ENCODE data around the gene KCNQ1. TPM values are rescaled to one million over a fixed set of nuclear protein-coding genes. Genes with fewer than 3 reads are reported as not detected.

The KCNQ1 gene
- total RNA-seq, 2 donors from 2014 or later: 4.4 to 25.3 TPM

- no peak for ATAC-seq (ENCODE audit: insufficient number of reproducible peaks, low FRiP score, low read depth)
- Histone ChIP-seq H3K27ac (no peak overlapping the region), H3K27me3 (replicated peaks; ENCODE audit: insufficient read depth) (no peaks in the 10 kb centered on the region), H3K4me3 (no peak overlapping the region), H3K4me1 (ENCODE audit: control insufficient read depth in 1 of 2, low read depth in 2 of 2) (no peaks in the 10 kb centered on the region), H3K9me3 (no peaks in the 10 kb centered on the region), H3K36me3 (no peaks in the 10 kb centered on the region)
- no peak for DNase-seq (ENCODE audit: low spot score)
- TF ChIP-seq CTCF (IDR thresholded peaks at IDR 0.05): no peak
Measured at GRCh38 chr11:2550606-2550970, 105.8 kb downstream of the KCNQ1 start.

GRCh38 chr11:2551131-2551530 lies 106.3 kb downstream of the KCNQ1 start:
- no peak for TF ChIP-seq CTCF (IDR thresholded peaks at IDR 0.05)
- DNase-seq (ENCODE audit: low spot score) (no peak), ATAC-seq (ENCODE audit: insufficient number of reproducible peaks, low FRiP score, low read depth) (no peak)
- Histone ChIP-seq H3K9me3 (no peaks in the 10 kb centered on the region), H3K36me3 (no peaks in the 10 kb centered on the region), H3K4me1 (ENCODE audit: control insufficient read depth in 1 of 2, low read depth in 2 of 2) (no peaks in the 10 kb centered on the region), H3K4me3 (no peak overlapping the region), H3K27me3 (replicated peaks; ENCODE audit: insufficient read depth) (no peaks in the 10 kb centered on the region), H3K27ac (no peak overlapping the region)

DNA sequence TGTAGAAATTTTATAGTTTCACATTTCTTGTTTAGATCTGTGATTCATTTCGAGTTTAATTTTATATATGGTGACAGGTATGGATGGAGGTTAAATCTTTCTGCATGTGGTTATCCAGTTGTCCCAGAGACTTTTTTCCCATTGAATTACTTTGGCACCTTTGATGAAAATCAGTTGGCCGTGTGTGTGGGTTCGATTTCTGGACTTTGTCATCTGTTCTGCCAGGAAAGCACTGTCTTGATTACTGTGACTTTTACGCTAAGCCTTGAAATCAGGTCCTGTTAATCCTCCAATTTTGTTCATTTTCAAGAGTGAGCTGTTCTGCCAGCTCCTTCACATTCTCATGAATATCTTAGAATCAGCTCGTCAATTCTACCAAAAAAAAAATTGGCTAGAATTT lies 107.4 kb downstream of the KCNQ1 start:
- ATAC-seq (ENCODE audit: insufficient number of reproducible peaks, low FRiP score, low read depth) (no peak), DNase-seq (ENCODE audit: low spot score) (no peak)
- TF ChIP-seq CTCF (IDR thresholded peaks at IDR 0.05): no peak
- H3K9me3 ChIP-seq: no peaks in the 10 kb centered on the region
- no peak overlapping the region for H3K4me3 ChIP-seq
- H3K4me1 ChIP-seq (ENCODE audit: control insufficient read depth in 1 of 2, low read depth in 2 of 2): no peaks in the 10 kb centered on the region
- no peak overlapping the region for H3K27ac ChIP-seq
- no peaks in the 10 kb centered on the region for H3K36me3 ChIP-seq
- H3K27me3 ChIP-seq (replicated peaks; ENCODE audit: insufficient read depth): no peaks in the 10 kb centered on the region

DNA sequence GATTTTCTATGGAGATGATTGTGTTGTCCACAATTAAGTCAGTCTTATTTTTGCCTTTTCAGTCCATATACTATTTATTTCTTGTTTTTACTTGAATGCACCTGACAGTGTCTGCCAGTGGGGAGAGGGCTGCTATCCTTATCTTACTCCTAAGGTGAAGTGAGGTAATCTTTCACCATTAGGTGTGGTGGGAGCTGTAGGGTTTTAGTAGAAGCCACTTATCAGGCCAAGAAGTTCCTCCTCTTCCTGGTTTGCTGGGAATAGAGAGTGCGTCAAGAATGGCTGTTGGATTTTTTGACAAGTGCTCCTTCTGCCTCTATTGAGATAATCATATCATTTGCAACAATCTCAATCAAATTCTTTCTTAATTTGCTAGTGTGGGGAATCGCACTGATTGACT lies 108.4 kb downstream of the KCNQ1 start:
- ATAC-seq (ENCODE audit: insufficient number of reproducible peaks, low FRiP score, low read depth): no peak
- H3K36me3 ChIP-seq: no peaks in the 10 kb centered on the region
- no peaks in the 10 kb centered on the region for H3K4me1 ChIP-seq (ENCODE audit: control insufficient read depth in 1 of 2, low read depth in 2 of 2)
- TF ChIP-seq CTCF (IDR thresholded peaks at IDR 0.05): no peak
- no peaks in the 10 kb centered on the region for H3K9me3 ChIP-seq
- H3K27ac ChIP-seq: no peak overlapping the region
- no peak for DNase-seq (ENCODE audit: low spot score)
- H3K27me3 ChIP-seq (replicated peaks; ENCODE audit: insufficient read depth): no peaks in the 10 kb centered on the region
- no peak overlapping the region for H3K4me3 ChIP-seq

DNA sequence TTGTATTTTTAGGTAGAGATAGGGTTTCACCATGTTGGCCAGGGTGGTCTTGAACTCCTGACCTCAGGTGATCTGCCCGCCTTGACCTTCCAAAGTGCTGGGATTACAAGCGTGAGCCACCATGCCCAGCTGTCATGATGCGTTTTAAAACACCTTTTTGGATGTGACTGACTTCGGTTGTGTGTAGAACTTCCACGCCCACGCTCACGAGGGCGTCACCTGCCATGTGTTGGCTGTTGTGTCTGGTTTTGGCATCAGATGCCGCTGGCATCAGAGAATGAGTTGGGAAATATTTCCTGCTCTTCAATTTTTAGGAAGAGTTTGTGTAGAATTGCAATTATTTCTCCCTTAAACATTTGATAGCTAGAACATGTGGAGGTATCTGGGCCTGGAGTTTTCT lies 109.1 kb downstream of the KCNQ1 start:
- Histone ChIP-seq H3K27me3 (replicated peaks; ENCODE audit: insufficient read depth) (no peaks in the 10 kb centered on the region), H3K9me3 (no peaks in the 10 kb centered on the region), H3K36me3 (no peaks in the 10 kb centered on the region), H3K4me1 (ENCODE audit: control insufficient read depth in 1 of 2, low read depth in 2 of 2) (no peaks in the 10 kb centered on the region), H3K27ac (no peak overlapping the region), H3K4me3 (no peak overlapping the region)
- ATAC-seq (ENCODE audit: insufficient number of reproducible peaks, low FRiP score, low read depth): no peak
- DNase-seq (ENCODE audit: low spot score): no peak
- TF ChIP-seq CTCF (IDR thresholded peaks at IDR 0.05): no peak
